Body of pancreas (tissue), 4 donors: ENCODE measurements around the gene DUSP14. TPM values are rescaled to one million over a fixed set of nuclear protein-coding genes. Genes with fewer than 3 reads are reported as not detected.

Experiments
- ATAC-seq: fragments of 150-250 bp; one replicate; pipeline ENCODE4 v1.9.1; 2016
- DNase-seq, 4 donors: peaks; one replicate each; pipeline ENCODE4 v3.0.0-alpha.2; 2019
- H3K27ac ChIP-seq, 4 donors: fragments of 200-600 bp; sonication (generic); 1 replicate in 3 of 4; 2 replicates in 1 of 4; pipeline versions ENCODE4 v1.5.1 to v1.6.1; 2016 to 2019; ENCODE audit warnings: mild to moderate bottlenecking in 1 of 4, mixed read lengths in 1 of 4, moderate library complexity in 1 of 4
- H3K27me3 ChIP-seq, 2 donors: fragments of 200-600 bp; sonication (generic); one replicate each; pipeline ENCODE4 v1.6.0; 2016; ENCODE audit warnings: mild to moderate bottlenecking in 1 of 2
- H3K36me3 ChIP-seq, 2 donors: fragments of 200-600 bp; sonication (generic); replicated peaks in 1 of 2; 2 replicates each; pipeline ENCODE4 v1.5.1; 2016; ENCODE audit warnings: low read depth in 2 of 2; ENCODE audit not compliant: insufficient read depth in 1 of 2
- H3K4me1 ChIP-seq: fragments of 200-600 bp; sonication (generic); one replicate; pipeline ENCODE4 v1.6.0; 2016
- H3K4me3 ChIP-seq, 2 donors: fragments of 200-600 bp; sonication (generic); 1 replicate in 1 of 2; 2 replicates in 1 of 2; pipeline ENCODE4 v1.5.1; 2016 to 2019
- H3K9me3 ChIP-seq, 3 donors: fragments of 200-600 bp; sonication (generic); 1 replicate in 2 of 3; 2 replicates in 1 of 3; pipeline ENCODE4 v1.5.1; 2016
- CTCF ChIP-seq, 7 experiments: fragments of 450-650 bp in 4 of 7; fragments of 200-600 bp in 3 of 7; sonication (generic) in 3 of 7; IDR thresholded peaks; one replicate each; pipeline ENCODE4 v1.5.1; 2016 to 2019; ENCODE audit warnings: antibody characterized with exemption in 7 of 7
- POLR2A ChIP-seq, 3 donors: fragments of 450-650 bp; IDR thresholded peaks; one replicate each; pipeline ENCODE4 v1.6.1; 2016; ENCODE audit warnings: antibody characterized with exemption in 3 of 3, mild to moderate bottlenecking in 2 of 3
- WGBS, 2 donors: methylation state at CpG; one replicate each; pipeline ENCODE4 v1.1.5; 2017; 5-methylcytosine and 5-hydroxymethylcytosine counted together
- intact Hi-C: fragments of 100-400 bp; cut with DNase I; formaldehyde crosslinking; loops from one replicate; pipeline ENCODE4 v1.15.1; 2023
- total RNA-seq, 2 donors: library from RNA; depleted of rRNA; stranded (reverse); fragments of >200 nt; gene quantifications; one replicate each; pipeline ENCODE4 v1.1.0, GENCODE V29; 2016

DUSP14 gene
- total RNA-seq, 2 donors from 2014 or later: 9.6 to 9.9 TPM

GRCh38 chr17:37502009-37502936, 12.6 kb downstream of the DUSP14 start:
- H3K9me3 ChIP-seq: no peaks in the 10 kb centered on the region
- ATAC-seq (no peak), DNase-seq (no peak)
- no peak for TF ChIP-seq CTCF (IDR thresholded peaks at IDR 0.05)
- TF ChIP-seq POLR2A (IDR thresholded peaks at IDR 0.05): no peak
- H3K36me3 ChIP-seq: no peaks in the 10 kb centered on the region
- H3K27me3 ChIP-seq: no peaks in the 10 kb centered on the region
- no peak overlapping the region for H3K4me3 ChIP-seq
- H3K4me1 ChIP-seq: peaks cover 24% of the 10 kb centered on the region
- peak overlapping the region in 1 of 4 donors; percentile 49 for H3K27ac ChIP-seq
- WGBS, 2 donors: 77 to 87% methylated on average over 10 of the region's 10 CpGs
- intact Hi-C loops: no loop called here

GRCh38 chr17:37503148-37503547, 13.5 kb downstream of the DUSP14 start:
- 96 to 98% methylated on average over 4 to 6 of the region's 6 CpGs for WGBS, 2 donors
- Histone ChIP-seq H3K36me3 (no peaks in the 10 kb centered on the region), H3K27ac (no peak overlapping the region), H3K9me3 (no peaks in the 10 kb centered on the region), H3K27me3 (no peaks in the 10 kb centered on the region), H3K4me3 (no peak overlapping the region), H3K4me1 (peaks cover 24% of the 10 kb centered on the region)
- intact Hi-C loops: no loop called here
- TF ChIP-seq POLR2A (IDR thresholded peaks at IDR 0.05) (no peak), CTCF (IDR thresholded peaks at IDR 0.05) (no peak)
- ATAC-seq (no peak), DNase-seq (no peak)

- Histone ChIP-seq H3K4me1 (peaks cover 22% of the 10 kb centered on the region), H3K36me3 (no peaks in the 10 kb centered on the region), H3K4me3 (no peak overlapping the region), H3K9me3 (no peaks in the 10 kb centered on the region), H3K27ac (no peak overlapping the region), H3K27me3 (no peaks in the 10 kb centered on the region)
- DNase-seq: no peak
- ATAC-seq: no peak
- intact Hi-C loops: no loop called here
- TF ChIP-seq CTCF (IDR thresholded peaks at IDR 0.05) (no peak), POLR2A (IDR thresholded peaks at IDR 0.05) (no peak)
- 91 to 94% methylated on average over 3 of the region's 3 CpGs for WGBS, 2 donors
Observed at GRCh38 chr17:37505333-37505732, 15.6 kb downstream of the DUSP14 start.

- DNase-seq (no peak), ATAC-seq (no peak)
- 62 to 74% methylated on average over 10 of the region's 10 CpGs for WGBS, 2 donors
Observed at GRCh38 chr17:37506678-37507077, 17.0 kb downstream of the DUSP14 start.

More at GRCh38 chr17:37506678-37507077, 17.0 kb downstream of the DUSP14 start:
- intact Hi-C loops: no loop called here
- Histone ChIP-seq H3K9me3 (no peaks in the 10 kb centered on the region), H3K36me3 (no peaks in the 10 kb centered on the region), H3K4me3 (no peak overlapping the region), H3K4me1 (peaks cover 8% of the 10 kb centered on the region), H3K27me3 (no peaks in the 10 kb centered on the region), H3K27ac (no peak overlapping the region)
- peak in 4 of 7 experiments; percentile 26 to 39 (median 34) for TF ChIP-seq CTCF (IDR thresholded peaks at IDR 0.05)
- TF ChIP-seq POLR2A (IDR thresholded peaks at IDR 0.05): no peak
